ENCODE data around the gene XRCC1.
"Not testable (repeated sequence)": the region's sequence is repeated elsewhere in the genome, so short reads cannot be mapped to it uniquely, and the experiment has no call there.

XRCC1 gene

DNA sequence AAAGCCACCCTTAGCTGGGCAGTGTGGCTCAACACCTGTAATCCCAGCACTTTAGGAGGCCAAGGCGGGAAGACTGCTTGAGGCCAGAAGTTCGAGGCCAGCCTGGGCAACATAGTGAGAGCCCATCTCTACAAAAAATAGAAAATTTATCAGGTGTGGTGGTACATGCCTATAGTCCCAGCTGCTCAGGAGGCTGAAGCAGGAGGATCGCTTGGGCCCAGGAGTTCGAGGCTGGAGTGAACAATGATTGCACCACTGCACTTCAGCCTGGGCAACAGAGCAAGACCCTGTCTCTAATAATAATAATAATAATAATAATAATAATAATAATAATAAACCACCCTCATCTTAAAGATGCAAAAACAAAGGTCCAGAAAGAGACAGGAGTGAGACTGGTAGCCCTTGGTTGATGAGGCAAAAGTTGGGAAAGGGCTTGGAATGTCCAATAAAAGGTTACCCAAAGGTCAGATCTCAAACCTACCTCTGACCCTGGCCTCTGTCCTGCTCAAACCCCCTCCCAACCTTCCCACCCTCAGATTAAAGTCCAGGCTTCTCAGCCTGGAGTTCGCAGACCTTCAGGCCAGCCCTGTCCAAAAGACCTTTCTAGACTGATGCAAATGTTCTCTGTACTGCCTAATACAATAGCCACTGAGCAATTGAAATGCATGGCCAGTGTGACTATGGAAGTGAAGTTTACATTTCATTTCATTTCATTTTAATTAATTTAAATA lies 33.2 kb downstream of the XRCC1 start:
- DNase-seq = no peak

DNA sequence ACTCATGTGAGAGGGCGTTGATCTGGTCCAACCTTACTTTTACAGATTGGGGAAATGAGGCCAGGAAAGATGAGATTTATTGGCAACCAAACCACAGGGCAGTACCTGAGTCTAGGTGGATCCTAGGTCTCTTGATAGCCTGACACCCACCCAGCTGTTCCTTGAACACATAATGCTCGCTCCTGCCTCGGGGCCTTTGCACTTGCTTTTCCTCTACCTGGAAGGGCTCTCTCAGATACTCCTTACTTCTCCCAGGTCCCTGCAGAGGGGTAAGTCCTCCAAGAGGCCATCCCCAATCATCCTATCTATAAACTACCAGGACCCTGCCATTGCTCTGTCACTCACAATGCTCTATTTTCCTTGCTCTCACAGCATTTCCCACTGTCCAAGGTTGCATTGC lies 34.9 kb downstream of the XRCC1 start:
- no peak for DNase-seq

DNA sequence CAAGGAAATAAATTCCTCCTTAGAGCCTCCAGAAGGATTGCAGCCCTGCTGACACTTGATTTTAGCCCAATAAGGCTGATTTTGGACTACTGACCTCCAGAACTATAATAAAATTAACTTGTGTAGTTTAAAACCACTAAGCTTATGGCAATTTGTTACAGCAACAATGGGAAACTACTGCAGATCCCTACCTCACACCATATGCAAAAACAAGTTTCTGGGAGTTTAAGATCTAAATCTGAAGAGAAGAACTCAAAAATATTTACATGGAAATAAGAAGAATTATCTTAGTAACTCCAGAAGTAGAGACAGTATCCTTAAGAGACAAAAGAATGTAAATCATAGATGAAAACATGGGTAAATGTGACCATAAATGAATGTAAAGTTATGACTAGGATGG lies 36.4 kb downstream of the XRCC1 start:
- no peak for DNase-seq

DNA sequence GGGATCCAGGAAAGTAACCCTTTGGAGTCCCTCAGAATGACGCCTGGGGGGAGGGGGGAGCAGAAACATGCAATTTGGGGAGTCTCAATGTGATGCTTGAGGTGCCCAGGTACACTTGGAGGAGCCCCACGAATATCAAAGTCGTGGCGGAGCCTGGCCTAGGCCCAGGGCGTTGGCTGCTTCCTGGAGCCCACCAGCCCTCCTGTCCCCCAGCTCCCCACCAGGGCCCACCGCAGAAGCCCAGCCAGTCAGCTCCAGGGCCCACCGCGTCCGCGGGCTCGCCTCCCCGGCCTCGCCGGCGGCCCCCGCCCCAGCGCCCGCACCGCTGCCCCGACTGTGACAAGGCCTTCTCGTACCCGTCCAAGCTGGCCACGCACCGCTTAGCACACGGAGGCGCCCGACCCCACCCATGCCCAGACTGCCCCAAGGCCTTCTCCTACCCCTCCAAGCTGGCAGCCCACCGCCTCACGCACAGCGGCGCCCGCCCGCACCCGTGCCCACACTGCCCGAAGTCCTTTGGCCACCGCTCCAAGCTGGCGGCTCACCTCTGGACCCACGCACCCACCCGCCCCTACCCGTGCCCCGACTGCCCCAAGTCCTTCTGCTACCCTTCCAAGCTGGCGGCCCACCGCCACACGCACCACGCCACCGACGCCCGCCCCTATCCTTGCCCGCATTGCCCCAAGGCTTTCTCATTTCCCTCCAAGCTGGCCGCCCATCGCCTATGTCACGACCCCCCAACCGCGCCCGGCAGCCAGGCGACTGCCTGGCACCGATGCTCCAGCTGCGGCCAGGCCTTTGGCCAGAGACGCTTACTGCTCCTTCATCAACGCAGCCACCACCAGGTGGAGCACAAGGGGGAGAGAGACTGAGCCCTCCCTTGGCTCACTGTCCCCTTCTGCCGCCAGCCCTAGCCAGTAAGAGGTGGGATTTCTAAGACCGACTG lies 40.2 kb downstream of the XRCC1 start:
- peak; percentile 87 for DNase-seq

DNA sequence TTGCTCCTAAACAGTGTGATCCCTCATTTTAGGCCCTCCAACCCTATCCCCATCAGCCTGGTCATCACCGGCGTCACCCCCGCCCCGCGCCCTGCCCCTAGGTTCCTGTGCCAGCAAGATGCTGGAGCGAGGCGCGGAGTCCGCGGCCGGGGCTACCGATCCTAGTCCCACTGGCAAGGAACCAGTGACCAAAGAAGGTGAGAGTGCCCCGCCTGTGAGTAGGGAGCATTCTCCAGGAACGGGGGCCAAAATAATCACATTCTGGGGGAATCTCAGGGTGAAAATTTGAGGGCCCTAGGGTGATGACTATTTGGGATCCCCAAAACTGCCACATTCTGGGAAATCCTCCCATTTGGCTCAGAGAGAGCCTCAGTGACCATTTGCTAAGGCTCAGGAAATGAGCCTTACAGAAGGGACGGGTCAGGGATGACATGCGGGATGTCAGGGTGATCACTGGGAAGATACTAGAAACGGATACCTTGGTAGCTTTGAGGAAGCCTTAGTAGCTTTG lies 41.0 kb downstream of the XRCC1 start:
- no peak for DNase-seq

DNA sequence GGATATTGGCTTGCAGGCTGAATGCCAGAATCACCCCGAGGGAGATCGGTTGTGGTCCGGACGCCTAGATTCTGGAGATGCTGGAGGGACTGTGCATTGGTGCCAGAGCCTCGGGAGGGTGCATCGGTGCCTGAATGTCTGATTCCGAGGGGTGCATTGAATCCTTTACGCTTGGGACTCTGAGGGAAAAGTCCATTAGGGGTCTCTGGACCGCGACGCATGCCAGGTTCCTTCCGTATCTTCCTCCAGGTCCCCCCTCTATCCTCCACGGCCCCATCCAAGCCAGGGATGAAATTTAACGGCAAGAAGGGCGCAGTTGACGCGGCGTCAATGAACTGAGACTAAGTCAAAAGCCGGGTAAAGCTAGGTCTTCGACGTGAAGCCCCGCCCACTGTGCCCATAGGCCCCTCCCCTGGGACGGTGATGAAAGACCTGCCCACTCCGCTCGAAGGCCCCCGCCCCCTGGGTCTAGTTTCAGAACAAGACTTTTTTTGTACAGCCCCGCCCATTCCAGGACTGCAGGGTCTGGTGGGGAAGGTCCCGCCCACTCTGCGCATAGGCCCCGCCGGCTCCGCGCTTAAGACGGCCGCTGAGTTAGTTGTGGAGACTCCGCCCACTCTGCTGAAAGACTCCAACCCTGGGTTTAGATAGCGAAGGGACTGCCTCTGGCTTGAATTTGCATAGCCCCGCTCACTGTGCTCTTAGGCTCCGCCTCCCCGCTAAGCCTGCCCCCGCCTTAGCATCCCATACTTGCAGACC lies 41.6 kb downstream of the XRCC1 start:
- peak; percentile 99 for DNase-seq

DNA sequence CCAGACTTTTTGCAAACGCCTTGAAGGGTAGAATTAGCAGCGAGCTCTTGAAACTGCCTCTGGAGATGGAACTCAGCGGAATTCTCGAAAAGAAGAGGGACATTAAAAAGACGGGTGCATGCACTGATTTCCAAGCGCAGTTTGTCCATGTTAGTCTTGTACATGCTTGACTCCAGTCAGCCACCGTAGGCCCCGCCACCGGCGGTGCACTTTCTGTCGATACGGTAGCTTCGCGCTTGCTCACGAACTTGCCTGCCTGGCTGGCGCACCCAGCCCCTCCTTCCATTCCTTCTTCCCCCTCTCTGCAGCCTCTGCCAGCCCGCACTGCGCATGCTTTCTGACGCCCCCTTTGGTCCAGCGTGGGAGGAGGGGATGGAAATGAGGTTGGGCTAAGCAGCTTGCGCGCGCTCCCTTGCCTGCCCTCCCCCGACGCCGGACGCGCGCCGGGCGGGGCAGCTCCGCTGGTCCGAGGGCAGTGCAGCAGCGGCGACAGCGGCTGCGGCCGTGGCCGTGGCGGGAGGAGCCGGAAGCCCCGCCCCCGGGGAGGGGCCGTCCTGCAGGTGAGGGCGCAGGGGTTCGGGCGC lies 42.3 kb downstream of the XRCC1 start, which contains the start of gene ZNF575:
Gene ZNF575, plus strand, starts transcription at position 227 of the 584 bp plus-strand sequence. CDS start 1,235 bp downstream, outside the sequence.
- peak; percentile 98 for DNase-seq

DNA sequence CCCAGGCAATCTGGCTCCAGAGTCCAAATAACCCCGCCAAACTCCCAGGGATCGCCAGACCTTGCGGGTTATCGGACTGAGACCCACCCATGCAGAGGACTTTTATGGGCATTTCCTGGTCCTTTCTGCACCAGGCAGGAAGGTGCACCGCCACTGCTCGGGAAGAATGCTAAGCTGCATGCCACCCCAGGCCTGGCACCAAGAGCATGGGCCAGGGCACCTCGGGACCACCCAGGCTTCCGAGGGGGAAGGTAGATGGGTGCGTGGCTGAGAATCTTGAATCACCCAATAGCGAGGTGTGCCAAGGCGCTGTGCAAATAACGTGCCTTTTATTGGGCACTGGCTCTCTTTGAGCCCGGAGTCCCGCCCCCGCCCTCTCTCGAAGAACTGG lies 42.8 kb downstream of the XRCC1 start:
- no peak for DNase-seq

DNA sequence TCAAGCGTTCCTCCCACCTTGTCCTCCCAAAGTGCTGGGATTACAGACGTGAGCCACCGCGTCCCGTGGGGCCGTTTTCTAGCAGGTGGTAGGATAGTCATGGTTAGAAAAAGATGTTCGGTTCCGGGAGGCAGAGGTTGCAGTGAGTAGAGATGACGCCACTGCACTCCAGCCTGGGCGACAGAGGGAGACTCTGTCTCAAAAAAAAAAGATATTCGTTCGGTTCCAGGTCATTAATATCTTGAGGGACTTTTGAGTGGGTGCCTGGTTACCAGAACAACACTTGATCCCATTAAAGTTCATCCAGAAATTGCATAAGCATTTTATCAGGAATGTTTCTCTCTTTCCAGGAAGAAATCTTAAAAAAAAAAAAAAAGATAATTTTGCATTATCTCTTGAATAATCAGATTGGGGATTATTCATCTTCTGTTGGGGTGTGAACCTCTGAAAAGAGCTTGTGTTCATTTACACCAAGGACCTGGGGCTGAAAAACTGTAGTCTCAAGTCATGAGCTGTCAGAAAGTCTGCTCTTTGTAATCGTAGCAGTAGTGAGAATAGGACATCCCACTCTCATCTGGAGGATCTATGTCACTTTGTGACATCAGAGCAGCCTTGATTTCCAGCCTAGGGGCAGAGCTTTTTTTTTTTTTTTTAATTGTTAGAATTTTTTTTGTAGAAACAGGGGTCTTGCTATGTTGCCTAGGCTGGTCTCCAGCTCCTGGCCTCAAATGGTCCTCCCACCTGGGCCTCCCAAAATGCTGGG lies 47.3 kb downstream of the XRCC1 start:
- DNase-seq = peak; percentile 13

DNA sequence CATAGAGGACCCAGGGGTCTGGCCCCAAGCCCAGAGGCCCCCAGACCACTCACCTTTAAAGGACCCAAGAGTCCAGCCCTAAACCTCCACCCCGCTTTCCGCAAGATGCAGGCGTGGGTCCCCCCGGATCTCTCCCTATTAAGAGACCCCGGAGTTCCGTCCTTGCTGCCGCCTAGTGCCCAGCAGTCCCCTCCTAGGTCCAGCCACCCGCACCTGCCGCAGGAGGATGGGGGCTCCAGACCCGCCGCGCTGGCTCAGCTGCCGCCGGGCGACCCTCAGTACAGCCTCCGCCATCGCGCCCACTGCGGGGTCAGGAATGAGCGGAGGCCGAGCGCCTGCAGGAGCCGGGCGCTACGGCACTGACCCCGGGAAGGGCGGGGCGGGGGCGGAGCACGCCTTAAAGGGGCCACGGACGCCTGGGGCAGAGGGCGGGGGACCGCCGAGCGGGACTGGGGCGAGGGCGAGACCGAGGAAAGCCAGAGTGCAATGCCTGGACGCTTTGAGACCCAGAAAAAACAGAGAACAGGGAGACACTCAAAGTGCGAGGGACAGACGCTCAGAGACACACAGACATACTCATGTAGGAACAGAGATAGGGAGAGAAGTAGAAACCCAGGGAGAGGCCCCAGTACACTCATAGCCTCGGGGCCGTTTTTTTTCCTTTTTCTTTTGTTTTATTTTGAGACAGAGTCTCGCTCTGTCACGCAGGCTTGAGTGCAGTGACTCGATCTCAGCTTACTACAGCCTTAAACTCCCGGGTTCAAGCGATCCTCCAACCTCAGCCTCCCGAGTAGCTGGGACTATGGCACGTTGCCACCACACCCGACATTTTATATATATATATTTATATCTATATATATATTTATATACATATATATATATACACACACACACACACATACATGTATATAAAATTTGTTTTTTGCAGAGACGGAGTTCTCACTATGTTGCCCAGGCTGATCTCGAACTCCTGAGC lies 48.2 kb downstream of the XRCC1 start, which contains the start of gene ETHE1:
Gene ETHE1, minus strand, starts transcription at position 318 of the 976 bp plus-strand sequence. Its CDS starts 24 bp downstream, at position 294.
- DNase-seq = peak; percentile 89

DNA sequence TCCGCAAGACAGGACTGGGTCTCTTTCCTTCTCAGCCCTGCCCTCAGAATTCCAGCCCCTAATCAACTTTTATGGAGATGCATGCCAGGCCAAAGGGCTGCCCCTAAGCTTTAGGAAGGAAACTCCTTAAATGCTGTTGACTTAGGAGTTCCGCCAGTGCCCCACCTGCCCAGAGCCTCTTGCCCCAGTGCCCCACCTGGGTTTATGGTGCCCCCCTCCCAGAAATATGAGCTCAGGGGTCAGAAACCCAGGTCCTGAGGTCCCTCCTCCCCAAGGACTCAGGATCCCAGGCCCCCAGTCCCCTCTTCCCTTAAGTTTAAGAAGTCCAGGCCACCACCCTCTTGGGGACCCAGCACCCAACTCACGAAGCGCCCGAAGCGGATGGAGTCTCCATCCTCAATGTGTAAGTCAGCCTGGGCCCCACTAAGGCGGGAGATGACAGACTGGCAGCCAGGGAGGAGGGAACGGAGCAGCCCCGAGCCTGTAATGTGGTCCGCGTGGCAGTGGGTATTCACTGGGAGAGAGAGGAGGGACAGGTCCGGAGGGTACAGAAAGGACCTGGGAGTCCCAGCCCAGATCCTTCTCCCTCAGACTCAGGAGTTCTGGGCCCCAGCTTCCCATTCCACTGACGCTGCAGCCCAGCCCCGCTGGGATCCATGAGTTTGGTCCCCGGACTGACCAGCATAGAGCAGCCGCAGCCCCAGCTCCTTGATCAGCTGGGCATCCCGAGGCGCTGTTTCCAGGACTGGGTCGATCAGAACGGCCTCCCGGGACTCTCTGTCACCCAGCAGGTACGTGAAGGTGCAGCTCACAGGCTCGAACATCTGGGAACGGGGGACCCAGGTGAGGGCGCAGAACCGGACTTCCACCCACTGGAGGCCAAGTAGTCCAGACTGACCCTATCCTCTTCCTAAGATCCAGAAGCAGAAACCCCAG lies 49.2 kb downstream of the XRCC1 start:
- peak; percentile 50 for DNase-seq

DNA sequence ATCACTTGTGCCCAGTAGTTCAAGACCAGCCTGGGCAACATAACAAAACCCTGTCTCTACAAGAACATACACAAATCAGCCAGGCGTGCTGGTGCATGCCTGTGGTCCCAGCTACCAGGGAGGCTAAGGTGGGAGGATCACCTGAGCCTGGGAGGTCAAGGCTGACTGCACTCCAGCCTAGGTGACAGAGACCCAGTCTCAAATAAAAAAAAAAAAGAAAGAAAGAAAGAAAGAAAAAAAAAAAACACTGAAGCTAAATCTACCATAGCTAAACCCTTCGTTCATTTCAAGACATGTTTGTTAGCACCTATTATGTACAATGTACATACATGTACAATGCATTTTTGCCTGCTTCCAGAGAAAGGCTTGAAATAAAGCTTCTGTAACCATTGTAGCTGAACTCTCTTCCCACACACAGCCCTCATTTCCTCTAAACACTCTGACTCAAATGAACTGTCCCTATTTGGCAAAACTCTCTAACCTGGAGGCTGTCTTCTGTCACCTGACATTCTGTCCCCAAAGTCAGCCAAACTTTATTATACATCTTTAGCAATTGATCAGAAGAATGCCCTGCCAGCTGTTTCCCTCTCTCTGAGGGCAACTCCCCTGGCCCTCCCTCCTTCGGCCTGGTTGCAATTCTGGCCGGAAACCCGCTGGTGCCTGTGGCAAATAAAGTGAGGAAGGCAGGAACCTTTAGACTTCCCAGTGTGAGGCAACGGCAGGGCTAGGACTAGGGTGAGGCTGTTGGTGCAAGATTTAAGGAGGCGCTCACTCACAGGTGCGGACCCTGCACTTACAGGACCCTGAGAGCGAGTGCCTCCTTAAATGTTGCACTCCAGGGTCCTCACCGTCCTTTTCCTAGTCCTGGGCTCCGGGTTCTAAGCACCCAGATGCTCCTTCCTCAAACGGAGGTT lies 50.1 kb downstream of the XRCC1 start:
- DNase-seq = peak; percentile 22

DNA sequence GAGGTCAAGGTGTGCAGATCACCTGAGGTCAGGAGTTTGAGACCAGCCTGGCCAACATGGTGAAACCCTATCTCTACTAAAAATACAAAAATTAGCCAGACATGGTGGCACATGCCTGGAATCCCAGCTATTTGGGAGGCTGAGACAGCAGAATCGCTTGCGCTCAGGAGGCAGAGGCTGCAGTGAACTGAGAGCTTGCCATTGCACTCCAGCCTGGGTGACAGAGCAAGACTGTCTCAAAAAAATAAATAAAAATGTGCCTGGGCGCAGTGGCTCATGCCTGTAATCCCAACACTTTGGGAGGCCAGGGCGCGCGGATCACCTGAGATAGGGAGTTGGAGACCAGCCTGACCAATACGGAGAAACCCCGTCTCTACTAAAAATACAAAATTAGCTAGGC lies 51.6 kb downstream of the XRCC1 start:
- not testable (repeated sequence) for DNase-seq

DNA sequence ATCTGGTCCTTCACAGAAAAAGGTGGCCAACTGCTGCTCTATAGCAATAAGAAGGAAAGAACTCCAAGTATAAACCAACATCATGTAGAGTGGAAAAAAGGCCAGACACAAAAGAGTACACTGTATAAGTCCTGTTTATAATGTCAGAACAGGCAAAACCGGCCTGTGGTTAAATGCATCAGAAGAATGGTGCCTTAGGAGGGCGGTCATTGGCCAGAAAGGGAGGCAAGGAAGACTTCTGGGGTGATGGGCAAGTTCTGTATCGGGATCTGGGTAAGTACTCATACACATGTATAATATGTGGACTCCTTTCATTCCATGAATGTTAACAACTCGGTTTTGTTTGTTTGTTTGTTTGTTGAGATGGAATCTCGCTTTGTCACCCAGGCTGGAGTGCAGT lies 52.4 kb downstream of the XRCC1 start:
- no peak for DNase-seq

DNA sequence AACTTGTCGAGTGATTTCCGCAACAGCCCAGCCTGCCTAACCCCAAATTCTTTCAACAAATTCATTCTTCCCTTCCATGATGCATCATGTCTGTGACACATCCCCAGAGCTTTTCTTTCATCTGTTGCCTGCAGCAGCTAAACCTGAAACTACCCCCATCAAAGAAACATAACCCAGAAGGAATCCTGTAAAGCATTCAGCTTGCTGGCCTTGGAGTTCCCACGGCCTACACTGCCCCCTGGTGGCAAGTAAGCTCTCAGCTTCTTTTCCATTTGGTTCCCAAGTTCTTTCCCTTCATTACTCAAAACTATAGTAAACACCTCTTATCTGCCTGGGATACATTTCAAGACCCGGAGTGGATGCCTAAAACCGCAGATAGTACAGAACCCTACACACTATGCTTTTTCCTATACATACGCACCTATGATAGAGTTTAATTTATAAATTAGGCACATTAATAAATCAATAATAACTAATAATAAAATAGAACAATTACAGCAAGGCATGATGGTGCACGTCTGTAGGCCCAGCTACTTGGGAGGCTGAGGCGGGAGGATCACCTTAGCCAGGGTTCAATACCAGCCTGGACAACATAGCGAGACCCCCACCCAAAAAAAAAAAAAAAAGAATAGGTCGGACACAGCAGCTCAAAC lies 55.8 kb downstream of the XRCC1 start:
- peak; percentile 95 for DNase-seq

DNA sequence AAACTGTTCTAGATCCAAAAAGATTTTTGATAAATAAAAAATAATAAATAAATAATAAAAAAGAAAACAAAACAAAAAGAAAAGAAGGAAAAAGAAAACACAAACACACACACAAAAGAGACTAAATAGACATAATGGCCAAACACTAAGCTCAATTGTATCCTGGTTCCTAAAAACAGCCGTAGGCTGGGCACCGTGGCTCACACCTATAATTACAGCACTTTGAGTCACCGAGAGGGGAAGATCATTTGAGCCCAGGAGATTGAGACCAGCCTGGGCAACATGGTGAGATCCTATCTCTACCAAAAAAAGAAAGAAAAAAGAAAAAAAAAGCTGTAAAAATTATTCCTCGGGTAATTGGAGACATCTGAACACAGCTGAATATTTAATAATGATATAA lies 57.3 kb downstream of the XRCC1 start:
- DNase-seq = no peak

DNA sequence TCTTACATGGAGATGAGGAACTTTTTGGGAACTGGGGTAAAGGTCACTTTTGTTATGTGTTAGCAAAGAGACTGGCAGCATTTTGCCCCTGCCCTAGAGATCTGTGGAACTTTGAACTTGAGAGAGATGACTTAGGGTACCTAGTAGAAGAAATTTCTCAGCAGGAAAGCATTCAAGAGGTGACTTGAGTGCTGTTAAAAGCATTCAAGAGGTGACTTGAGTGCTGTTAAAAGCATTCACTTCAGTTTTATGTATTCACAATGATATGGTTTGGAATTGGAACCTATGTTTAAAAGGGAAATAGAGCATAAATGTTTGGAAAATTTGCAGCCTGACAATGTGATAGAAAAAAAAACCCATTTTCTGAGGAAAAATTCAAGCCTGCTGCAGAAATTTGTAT lies 62.9 kb downstream of the XRCC1 start:
- DNase-seq = not testable (repeated sequence)
